Panc1 (cell line): Measurements from ENCODE around the gene NOX5. TPM values are rescaled to one million over a fixed set of nuclear protein-coding genes. Genes with fewer than 3 reads are reported as not detected.

Experiments used
- ATAC-seq: fragments of 200-7000 bp; cut with Tn5 transposase; 2 replicates; pipeline ENCODE4 v1.9.1; 2020; ENCODE audit warnings: mild to moderate bottlenecking, moderate library complexity
- BruUV-seq: library from RNA; stranded (reverse); fragments of 400-500 nt; replicated peaks from 2 replicates; lab custom pipeline; 2021; lab: Mats Ljungman, UMichigan
- CTCF ChIA-PET: fragments of 300-600 bp; sonication (Branson Sonifier 250); formaldehyde crosslinking; loops from one replicate; lab custom pipeline; 2022; ENCODE audit warnings: antibody characterized with exemption; lab: Charles Lee
- POLR2A ChIA-PET: fragments of 300-600 bp; sonication (Branson Sonifier 250); formaldehyde crosslinking; loops from one replicate; lab custom pipeline; 2022; ENCODE audit warnings: antibody characterized with exemption; lab: Charles Lee
- DNase-seq: peaks from one replicate; pipeline ENCODE4 v3.0.0-alpha.2; 2010; ENCODE audit warnings: low read depth, low spot score
- H3K27ac ChIP-seq: 2 replicates; pipeline ENCODE4 v1.5.1; 2011; ENCODE audit warnings: mild to moderate bottlenecking, low read length, inconsistent platforms
- H3K27me3 ChIP-seq: fragments of 200-500 bp; sonication (Bioruptor generic); 2 replicates; pipeline ENCODE4 v1.6.0; 2014; ENCODE audit warnings: low read length, inconsistent platforms; ENCODE audit not compliant: control insufficient read depth, insufficient read depth
- H3K36me3 ChIP-seq: fragments of 200-500 bp; sonication (Bioruptor generic); 2 replicates; pipeline ENCODE4 v1.5.1; 2014; ENCODE audit warnings: inconsistent platforms, mild to moderate bottlenecking, low read length, moderate library complexity; ENCODE audit not compliant: control insufficient read depth, insufficient read depth
- H3K4me1 ChIP-seq: 2 replicates; pipeline ENCODE4 v1.5.1; 2011; ENCODE audit warnings: inconsistent platforms, mild to moderate bottlenecking, low read length, moderate library complexity; ENCODE audit not compliant: control insufficient read depth, insufficient read depth
- H3K4me3 ChIP-seq, 2 experiments: 2 replicates each; pipeline ENCODE4 v1.5.1; 2011 to 2012; ENCODE audit warnings: low read depth in 2 of 2, low read length in 2 of 2, mild to moderate bottlenecking in 2 of 2, inconsistent platforms in 1 of 2, moderate library complexity in 1 of 2
- H3K9me3 ChIP-seq: fragments of 200-500 bp; sonication (Bioruptor generic); 2 replicates; pipeline ENCODE4 v1.5.1; 2014; ENCODE audit warnings: low read depth, mild to moderate bottlenecking, inconsistent platforms, low read length, moderate library complexity; ENCODE audit not compliant: control insufficient read depth, insufficient read depth
- CTCF ChIP-seq: fragments of 450-650 bp; IDR thresholded peaks from 2 replicates; pipeline ENCODE4 v1.5.1; 2017; ENCODE audit warnings: mild to moderate bottlenecking
- POLR2AphosphoS5 ChIP-seq: IDR thresholded peaks from 2 replicates; pipeline ENCODE4 v1.6.1; 2012; ENCODE audit warnings: mild to moderate bottlenecking, low read depth, low read length, moderate library complexity
- SIN3A ChIP-seq: IDR thresholded peaks from 2 replicates; pipeline ENCODE4 v1.6.1; 2012; ENCODE audit warnings: low read depth, mild to moderate bottlenecking, low read length, moderate library complexity, borderline replicate concordance; ENCODE audit not compliant: insufficient read depth
- TCF7L2 ChIP-seq: IDR thresholded peaks from 2 replicates; pipeline ENCODE4 v1.6.1; 2011; ENCODE audit warnings: mild to moderate bottlenecking, low read depth, low read length, inconsistent platforms
- in situ Hi-C: cut with HindIII; loops from 2 replicates; pipeline ENCODE4 v1.10.0; 2016; ENCODE audit warnings: low sequenced_read_pairs, low pct_unique_long_range_greater_than_20kb
- intact Hi-C: fragments of 100-400 bp; cut with micrococcal nuclease; formaldehyde crosslinking; loops from one replicate; pipeline ENCODE4 v1.10.0; 2022; ENCODE audit not compliant: unreplicated experiment
- total RNA-seq: library from RNA; stranded (reverse); gene quantifications from one replicate; pipeline ENCODE4 v1.2.1, GENCODE V29; 2021; ENCODE audit not compliant: unreplicated experiment
- TF ChIP-seq, protein P1 (sequence below), 2 experiments: IDR thresholded peaks; 2 replicates each; pipeline ENCODE4 v1.6.1; 2011 to 2012; ENCODE audit warnings: low read depth in 2 of 2, control low read depth in 1 of 2, low read length in 1 of 2, mild to moderate bottlenecking in 1 of 2, moderate library complexity in 1 of 2; ENCODE audit not compliant: insufficient read depth in 1 of 2

The NOX5 gene
- total RNA-seq, 1 experiment from 2014 or later = 0.26 TPM

DNA sequence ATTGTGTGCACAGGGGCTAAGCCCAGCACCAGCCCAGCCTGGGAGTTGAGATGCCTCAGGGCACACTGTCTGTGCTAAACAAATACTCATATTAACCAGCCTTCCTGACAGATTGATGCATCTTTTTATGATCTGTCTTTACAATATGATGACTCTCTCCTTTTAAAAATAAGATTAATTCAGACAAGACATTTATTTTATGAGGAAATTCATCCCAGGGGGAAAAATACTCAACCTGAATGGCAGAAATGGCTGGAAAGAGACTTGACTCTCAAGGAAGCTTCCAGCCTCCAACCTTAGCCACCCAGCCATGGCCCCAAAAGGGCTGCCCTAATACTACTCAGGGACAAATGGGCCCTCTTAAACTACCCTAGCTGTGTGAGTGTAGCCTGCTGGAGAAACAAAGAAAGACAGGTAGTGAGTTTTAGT lies 46.9 kb downstream of the NOX5 start:
- intact Hi-C loops = no loop called here
- no peaks in the 10 kb centered on the region; the same call in 1 of the 2 replicates for H3K27me3 ChIP-seq
- TF ChIP-seq SIN3A = no peak
- no peak for TF ChIP-seq POLR2AphosphoS5
- no peak for TF ChIP-seq TCF7L2
- TF ChIP-seq, protein P1, sequence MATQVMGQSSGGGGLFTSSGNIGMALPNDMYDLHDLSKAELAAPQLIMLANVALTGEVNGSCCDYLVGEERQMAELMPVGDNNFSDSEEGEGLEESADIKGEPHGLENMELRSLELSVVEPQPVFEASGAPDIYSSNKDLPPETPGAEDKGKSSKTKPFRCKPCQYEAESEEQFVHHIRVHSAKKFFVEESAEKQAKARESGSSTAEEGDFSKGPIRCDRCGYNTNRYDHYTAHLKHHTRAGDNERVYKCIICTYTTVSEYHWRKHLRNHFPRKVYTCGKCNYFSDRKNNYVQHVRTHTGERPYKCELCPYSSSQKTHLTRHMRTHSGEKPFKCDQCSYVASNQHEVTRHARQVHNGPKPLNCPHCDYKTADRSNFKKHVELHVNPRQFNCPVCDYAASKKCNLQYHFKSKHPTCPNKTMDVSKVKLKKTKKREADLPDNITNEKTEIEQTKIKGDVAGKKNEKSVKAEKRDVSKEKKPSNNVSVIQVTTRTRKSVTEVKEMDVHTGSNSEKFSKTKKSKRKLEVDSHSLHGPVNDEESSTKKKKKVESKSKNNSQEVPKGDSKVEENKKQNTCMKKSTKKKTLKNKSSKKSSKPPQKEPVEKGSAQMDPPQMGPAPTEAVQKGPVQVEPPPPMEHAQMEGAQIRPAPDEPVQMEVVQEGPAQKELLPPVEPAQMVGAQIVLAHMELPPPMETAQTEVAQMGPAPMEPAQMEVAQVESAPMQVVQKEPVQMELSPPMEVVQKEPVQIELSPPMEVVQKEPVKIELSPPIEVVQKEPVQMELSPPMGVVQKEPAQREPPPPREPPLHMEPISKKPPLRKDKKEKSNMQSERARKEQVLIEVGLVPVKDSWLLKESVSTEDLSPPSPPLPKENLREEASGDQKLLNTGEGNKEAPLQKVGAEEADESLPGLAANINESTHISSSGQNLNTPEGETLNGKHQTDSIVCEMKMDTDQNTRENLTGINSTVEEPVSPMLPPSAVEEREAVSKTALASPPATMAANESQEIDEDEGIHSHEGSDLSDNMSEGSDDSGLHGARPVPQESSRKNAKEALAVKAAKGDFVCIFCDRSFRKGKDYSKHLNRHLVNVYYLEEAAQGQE (IDR thresholded peaks at IDR 0.05; ENCODE audit: insufficient read depth in 1 of 2, low read depth in 2 of 2, low read length in 1 of 2) = no peak
- no peak; the same call in 1 of the 2 replicates for TF ChIP-seq CTCF
- H3K36me3 ChIP-seq = no peaks in the 10 kb centered on the region
- ChIA-PET POLR2A (no interaction called here), CTCF (no interaction called here)
- H3K9me3 ChIP-seq = no peaks in the 10 kb centered on the region
- no peak for ATAC-seq
- no TSS peak for BruUV-seq
- H3K27ac ChIP-seq = no peak overlapping the region
- 0 out of 2 replicates have a peak, but pooled peaks cover 4% of the 10 kb centered on the region for H3K4me1 ChIP-seq
- no peak for DNase-seq
- in situ Hi-C loops = no loop called here
- no peak overlapping the region for H3K4me3 ChIP-seq

DNA sequence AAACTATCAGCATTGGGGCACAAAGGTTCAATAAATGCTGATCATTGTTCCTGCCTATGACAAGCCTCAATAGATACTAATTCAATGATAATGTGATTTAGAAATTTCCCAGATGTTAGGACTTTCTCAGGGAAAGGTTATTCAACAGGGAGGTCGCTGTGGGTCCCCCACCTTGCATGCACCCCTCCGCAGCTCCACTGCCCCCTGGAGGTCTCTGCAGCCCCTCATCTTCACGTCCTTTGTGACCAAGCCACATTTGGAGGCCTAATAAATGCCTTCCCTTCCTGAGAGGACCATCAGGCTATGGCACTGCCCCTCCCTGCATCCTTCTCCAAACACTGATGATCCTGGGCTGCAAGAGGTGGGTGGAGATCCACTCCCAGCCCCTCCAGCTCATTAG lies 50.2 kb downstream of the NOX5 start:
- Histone ChIP-seq H3K4me3 (no peak overlapping the region), H3K27me3 (no peaks in the 10 kb centered on the region), H3K4me1 (no peaks in the 10 kb centered on the region), H3K9me3 (no peaks in the 10 kb centered on the region), H3K36me3 (no peaks in the 10 kb centered on the region), H3K27ac (no peak overlapping the region)
- DNase-seq = no peak
- 0 out of 2 replicates have a peak, but pooled peaks have one; percentile 6 for TF ChIP-seq CTCF
- no peak for TF ChIP-seq TCF7L2
- TF ChIP-seq, protein P1 (IDR thresholded peaks at IDR 0.05; ENCODE audit: insufficient read depth in 1 of 2, low read depth in 2 of 2, low read length in 1 of 2) = no peak
- TF ChIP-seq SIN3A = no peak
- ChIA-PET CTCF (no interaction called here), POLR2A (no interaction called here)
- ATAC-seq = no peak
- BruUV-seq = no TSS peak
- intact Hi-C loops = no loop called here
- in situ Hi-C loops = no loop called here
